GM21529 (cell line): ENCODE results near the gene KDM4F.
A peak's percentile ranks its signal among the peaks of the same experiment; 100 is the strongest.
"Not testable (repeated sequence)": the region's sequence is repeated elsewhere in the genome, so short reads cannot be mapped to it uniquely, and the experiment has no call there.

Source experiments
- ATAC-seq: cut with Tn5 transposase; IDR thresholded peaks from one replicate; pipeline ENCODE4 v1.9.1; 2021; ENCODE audit not compliant: unreplicated experiment

The KDM4F gene

DNA sequence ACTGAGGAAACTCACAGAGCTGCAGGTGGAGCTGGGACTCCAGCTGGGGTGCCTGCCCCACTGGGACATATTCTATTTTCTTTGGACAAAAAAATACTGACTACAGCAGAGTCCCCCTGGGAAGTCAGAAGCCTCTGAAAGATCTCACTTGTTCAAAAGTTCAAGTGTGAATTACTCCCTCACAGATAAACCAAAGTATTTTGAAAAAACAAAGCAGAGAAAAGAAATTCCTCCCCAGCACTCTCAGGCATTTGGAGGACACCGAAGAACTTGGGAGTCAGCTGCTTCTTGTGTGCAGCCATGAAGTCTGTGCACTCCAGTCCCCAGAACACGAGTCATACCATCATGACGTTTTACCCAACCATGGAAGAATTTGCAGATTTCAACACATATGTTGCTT is at the start of gene KDM4F:
KDM4F (plus strand) TSS at position 301 of the 400 bp plus-strand sequence.
- ATAC-seq = not testable (repeated sequence)

- ATAC-seq = no peak
These were observed 45.5 kb upstream of the KDM4F start for GRCh38 chr11:95003716-95004115.

- no peak for ATAC-seq
These were observed 43.6 kb upstream of the KDM4F start for GRCh38 chr11:95005642-95006041.

- ATAC-seq = no peak
These were observed 37.8 kb upstream of the KDM4F start for GRCh38 chr11:95011376-95011775.

- no peak for ATAC-seq
These were observed 34.9 kb upstream of the KDM4F start for GRCh38 chr11:95014184-95014821.

DNA sequence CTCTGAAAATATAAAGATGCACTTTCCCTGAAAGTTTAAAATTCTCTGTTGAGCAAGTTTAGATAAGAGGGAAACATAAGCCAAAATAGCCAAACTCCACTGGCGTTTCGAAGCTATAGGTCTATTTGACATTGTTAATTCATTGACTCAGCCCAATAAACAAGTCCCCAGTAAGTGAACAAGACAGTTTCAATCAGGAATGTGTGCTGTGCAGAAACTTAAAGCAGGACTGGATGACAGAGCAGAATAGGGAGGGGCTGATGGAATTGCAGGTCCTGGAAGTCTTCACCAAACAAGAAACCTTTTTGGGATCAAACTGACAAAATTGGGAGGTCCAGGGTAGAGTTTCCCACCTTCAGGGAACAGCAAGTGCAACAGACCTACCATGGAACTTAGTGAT is 33.1 kb upstream of the KDM4F start:
- no peak for ATAC-seq

DNA sequence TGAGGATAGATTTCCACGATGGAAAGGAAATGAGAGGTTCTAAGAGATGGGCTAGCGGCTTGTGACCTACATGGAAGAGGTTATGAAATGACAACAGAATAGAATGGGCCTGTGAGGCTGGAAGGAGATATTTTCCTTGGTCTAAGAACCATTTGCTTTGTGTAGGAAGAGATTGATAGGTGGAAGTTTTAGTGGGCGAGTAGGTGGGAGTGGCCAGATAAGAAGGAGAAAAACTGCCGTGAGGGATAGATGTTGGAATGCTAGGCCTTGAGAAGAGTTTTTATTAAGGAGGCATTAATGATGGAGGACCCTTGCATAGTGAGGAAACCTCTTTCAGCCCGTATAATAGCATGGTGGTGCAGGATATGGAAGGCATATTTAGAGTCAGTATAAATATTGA is 27.8 kb upstream of the KDM4F start:
- ATAC-seq = not testable (repeated sequence)

GRCh38 chr11:95024958-95025357 is 24.3 kb upstream of the KDM4F start, which contains the start of gene KDM4E:
KDM4E (plus strand) TSS chr11:95025258; CDS start chr11:95025558, 300 bp downstream.
- ATAC-seq = no peak

- ATAC-seq = not testable (repeated sequence)
These were observed 23.6 kb upstream of the KDM4F start for GRCh38 chr11:95025594-95025993.

GRCh38 chr11:95028357-95028756 is 20.9 kb upstream of the KDM4F start:
- ATAC-seq = no peak

DNA sequence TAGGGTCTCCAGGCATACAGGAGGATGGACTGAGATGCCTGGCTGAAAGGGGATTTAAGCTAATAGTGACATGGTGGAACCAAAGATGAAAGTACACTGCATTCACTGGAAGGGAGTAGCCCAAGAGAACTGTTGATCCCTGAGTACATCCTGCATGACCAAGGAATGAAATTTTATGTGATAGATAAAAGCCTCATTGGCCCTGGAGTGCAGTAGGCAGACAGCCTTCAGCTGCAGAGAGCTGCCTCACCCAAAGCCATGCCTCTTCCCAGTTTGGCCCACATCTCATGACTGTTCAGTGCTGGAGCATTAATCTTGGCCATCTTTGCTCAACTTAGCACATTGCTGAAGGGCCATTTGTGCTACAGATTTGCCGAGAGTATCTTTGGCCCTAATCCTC is 16.2 kb upstream of the KDM4F start:
- no peak for ATAC-seq

- no peak for ATAC-seq
These were observed 13.9 kb upstream of the KDM4F start for GRCh38 chr11:95035316-95035715.

GRCh38 chr11:95037356-95038035 is 11.7 kb upstream of the KDM4F start:
- ATAC-seq = not testable (repeated sequence)

DNA sequence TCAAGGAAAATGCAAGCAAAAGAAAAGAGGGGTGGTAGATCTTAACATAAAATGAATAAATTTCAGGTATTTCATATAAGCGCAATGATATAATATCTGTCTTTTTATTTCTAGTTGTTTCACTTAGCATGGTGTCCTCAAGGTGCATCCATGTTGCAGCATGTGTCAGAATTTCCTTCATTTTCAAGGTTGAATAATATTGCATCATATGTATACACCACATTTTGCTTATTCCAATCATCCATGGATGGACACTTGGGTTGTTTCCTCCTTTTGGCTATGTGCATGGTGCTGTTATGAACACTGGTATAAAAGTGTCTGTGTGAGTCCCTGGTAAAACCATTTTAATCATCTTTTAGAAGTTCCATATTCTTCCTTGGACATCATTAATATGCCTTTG is 7.0 kb upstream of the KDM4F start:
- ATAC-seq = no peak

GRCh38 chr11:95042906-95043305 is 6.3 kb upstream of the KDM4F start:
- ATAC-seq = no peak

- ATAC-seq = no peak
These were observed 5.2 kb upstream of the KDM4F start for GRCh38 chr11:95044010-95044409.

DNA sequence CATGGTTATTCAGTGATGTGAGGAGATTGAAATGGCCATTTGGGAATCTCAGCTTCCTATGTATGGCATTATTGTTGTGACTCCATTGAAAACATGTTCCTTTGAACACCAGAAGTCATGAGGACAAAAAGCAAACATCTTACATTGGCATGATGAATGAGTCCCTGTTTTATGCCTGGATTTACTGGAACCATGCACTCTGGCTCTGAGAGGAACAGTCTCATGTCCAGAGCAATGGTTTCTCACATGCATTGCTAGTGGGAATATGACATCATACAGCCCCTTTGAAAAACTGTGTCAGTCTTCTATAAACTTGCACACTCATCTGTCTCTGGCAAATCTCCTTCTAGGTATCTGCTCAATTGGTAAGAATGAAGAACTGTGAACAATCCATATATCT is 3.4 kb upstream of the KDM4F start:
- no peak for ATAC-seq

DNA sequence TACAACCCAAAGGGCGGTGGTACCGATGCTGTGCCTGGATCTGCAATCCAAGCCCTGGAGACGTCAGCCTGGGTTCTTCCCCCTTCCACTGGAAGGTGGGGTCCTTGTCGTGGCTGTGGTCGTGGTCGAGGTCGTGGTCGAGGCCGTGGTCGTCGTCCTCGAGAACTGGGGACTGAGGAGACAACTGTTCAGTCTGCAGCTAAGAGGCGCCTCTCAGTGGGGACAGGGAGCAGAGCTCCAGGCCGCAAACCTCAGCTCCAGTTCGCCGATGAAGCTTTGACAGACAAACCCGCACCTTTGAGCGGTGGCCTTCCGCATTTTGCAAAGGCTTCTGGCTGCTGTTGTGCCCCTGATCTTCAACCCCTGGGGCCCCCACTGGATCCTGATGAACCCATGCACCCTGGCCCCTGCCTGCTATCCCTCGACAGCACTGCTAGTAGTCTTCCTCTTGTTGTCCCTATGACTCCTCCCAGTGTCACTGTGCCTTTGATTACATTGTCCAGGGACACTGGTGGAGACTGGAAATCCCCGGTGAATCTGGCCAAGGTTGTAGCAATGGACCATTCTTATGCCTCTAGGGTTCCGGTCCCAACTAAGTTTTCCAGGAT is 1.5 kb downstream of the KDM4F start:
- no peak for ATAC-seq

DNA sequence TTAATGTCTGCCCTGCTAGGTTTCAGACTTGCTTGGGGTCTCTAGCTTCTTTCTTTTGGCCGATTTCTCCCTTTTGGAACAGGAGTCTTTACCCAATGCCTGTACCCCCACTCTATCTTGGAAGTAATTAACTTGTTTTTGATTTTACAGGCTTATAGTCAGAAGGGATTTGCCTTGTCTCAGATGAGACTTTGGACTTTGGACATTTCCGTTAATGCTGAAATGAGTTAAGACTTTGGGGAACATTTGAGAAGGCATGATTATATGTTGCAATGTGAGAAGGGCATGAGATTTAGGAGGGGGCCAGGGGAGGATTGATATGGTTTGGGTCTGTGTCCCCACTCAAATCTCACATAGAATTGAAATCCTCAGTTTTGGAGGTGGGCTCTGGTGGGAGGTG is 5.1 kb downstream of the KDM4F start:
- no peak for ATAC-seq

GRCh38 chr11:95055283-95055897 is 6.2 kb downstream of the KDM4F start:
- ATAC-seq = peak; percentile 98

DNA sequence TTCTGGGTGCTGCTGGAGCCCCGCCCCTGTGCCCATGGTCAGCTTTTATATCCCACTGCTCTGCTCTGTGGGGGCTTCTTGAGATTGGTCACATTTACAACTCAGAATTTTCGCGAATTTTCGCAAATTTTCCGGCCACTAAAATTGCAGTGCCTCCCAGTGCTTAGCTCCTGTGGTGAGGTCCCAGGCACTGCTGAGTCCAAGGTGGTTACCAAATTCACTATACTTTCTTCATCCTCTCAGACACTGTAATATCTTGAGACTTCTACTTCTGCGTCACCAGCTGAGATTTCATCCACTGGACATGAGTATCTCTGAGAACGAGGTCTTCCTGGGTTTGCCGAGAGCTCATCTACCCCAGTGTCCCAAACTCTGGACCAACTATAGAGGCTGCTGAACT is 8.7 kb downstream of the KDM4F start:
- no peak for ATAC-seq

- no peak for ATAC-seq
These were observed 9.4 kb downstream of the KDM4F start for GRCh38 chr11:95058621-95059020.
